ENCODE data around the gene NABP2. TPM values are rescaled to one million over a fixed set of nuclear protein-coding genes. Genes with fewer than 3 reads are reported as not detected.
A peak's percentile ranks its signal among the peaks of the same experiment; 100 is the strongest.

The NABP2 gene
- polyA plus RNA-seq, 1 of the 3 experiments (the other 2 are of a cell fraction): 49.3 TPM

DNA sequence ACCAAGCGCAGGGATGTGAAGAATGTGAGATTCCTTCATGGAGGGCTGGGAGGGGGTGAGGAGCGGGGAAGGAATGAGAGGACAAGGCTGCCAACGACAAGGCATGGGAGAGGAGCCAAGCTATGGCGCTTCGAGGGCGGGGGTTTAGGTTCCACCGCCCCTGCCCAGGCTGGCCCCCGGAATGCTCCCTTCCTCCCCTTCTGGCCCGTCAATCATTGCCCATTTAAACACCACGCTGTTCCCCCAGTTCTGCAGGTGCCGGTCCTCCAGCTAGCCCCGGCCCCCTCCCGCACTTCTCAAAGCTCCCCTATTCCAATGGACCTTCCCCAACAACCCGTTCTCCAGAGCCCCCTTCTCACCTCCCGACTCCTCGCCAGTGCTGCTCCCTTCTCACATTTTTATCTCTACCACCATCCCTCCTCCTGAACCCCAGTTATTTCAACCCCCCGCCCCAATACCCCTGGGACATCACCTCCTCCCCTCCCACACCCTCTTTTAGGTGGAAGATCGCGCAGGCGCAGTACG lies 2.8 kb upstream of the NABP2 start (continued):
- TF ChIP-seq YY1 (IDR thresholded peaks at IDR 0.05; ENCODE audit: low read depth) (0 out of 2 replicates have a peak, but pooled peaks have one; percentile 39), MXI1 (IDR thresholded peaks at IDR 0.05; ENCODE audit: low read depth, low read length) (no peak)

DNA sequence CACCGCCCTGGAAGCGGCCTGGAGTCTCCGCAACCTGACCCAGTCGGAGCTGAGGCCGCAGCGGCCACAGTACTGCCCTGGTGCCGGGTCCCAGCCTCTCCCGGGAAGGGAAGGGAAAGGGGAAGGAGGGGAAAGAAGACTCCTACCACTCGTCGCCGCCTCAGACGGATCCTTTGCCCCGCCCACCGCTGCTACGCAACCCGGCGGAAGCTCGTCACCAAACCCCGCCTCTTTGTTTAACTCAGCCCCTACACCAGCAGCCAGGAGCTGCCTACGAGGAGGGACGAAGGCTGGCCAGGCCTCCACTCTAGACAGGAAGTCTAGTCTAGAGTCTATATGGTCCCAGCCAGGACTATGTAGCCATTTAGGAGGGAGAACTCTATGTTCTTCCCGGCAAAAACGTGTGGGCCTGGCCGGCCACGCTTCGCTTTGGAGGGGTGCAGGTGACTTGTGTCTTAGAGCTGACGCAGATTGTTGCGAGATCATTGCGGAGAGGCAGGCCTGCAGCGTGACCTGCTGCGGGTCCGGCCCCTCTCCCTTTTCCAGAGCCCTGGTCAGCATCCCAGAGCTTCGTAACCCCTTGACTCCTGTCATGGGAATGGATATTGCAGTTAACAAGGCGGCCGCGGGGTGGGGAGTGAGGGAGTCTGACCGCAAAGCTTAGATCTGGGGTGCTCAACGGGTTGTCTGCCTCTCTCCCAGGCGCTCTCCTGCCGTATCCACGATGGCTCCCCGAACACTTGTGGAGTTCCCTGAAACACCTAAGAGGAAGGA lies 2.2 kb upstream of the NABP2 start, which contains the start of gene RNF41:
RNF41 (minus strand) TSS at position 166 of the 774 bp plus-strand sequence. CDS start 7,875 bp downstream, outside the sequence.
- Histone ChIP-seq H3K4me3 (ENCODE audit: low read depth in 2 of 2, low read length in 1 of 2) (peak within 1 kb of the TSS; percentile 71 to 85), H3K9me2 (no peaks in the 10 kb centered on the region), H3K36me3 (replicated peaks in 1 of 2; ENCODE audit: control insufficient read depth in 1 of 2, insufficient read depth in 2 of 2, low read length in 1 of 2) (no peaks in the 10 kb centered on the region), H3K4me1 (ENCODE audit: control insufficient read depth in 1 of 2, insufficient read depth in 2 of 2, low read depth in 1 of 2, low read length in 1 of 2) (peaks cover 13 to 22% of the 10 kb centered on the region in 2 experiments; a peak in 2 of 4 replicates), H3K27ac (ENCODE audit: low read depth in 2 of 2, low read length in 1 of 2) (peak within 1 kb of the TSS; percentile 93 to 98), H4K20me1 (ENCODE audit: insufficient read depth) (no peaks in the 10 kb centered on the region), H3K79me2 (ENCODE audit: insufficient read depth) (peaks cover 41% of the 10 kb centered on the region), H2AFZ (ENCODE audit: low read depth) (peak within 1 kb of the TSS; percentile 61; the same call in 1 of the 2 replicates), H3K9me3 (no peaks in the 10 kb centered on the region), H3F3A (replicated peaks; ENCODE audit: insufficient read depth) (peaks cover 24% of the 10 kb centered on the region), H3K9ac (peak within 1 kb of the TSS; percentile 96), H3K27me3 (ENCODE audit: insufficient read depth) (no peaks in the 10 kb centered on the region), H3K4me2 (peak within 1 kb of the TSS; percentile 80)
- peak; percentile 96 for DNase-seq
- WGBS (ENCODE audit: low lambda C conversion rate): 11% methylated on average over 34 of the region's 42 CpGs
- CTCF ChIA-PET: interaction anchor here (0.6 to 4.1 kb wide), 29 partner anchors 9 to 887 kb away, joined by 3 to 47 read pairs (median 5); partner anchors contain the start of genes ANKRD52, COQ10A, ESYT1 and MYL6B
- TF ChIP-seq, protein P1, sequence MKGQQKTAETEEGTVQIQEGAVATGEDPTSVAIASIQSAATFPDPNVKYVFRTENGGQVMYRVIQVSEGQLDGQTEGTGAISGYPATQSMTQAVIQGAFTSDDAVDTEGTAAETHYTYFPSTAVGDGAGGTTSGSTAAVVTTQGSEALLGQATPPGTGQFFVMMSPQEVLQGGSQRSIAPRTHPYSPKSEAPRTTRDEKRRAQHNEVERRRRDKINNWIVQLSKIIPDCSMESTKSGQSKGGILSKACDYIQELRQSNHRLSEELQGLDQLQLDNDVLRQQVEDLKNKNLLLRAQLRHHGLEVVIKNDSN (IDR thresholded peaks at IDR 0.05; ENCODE audit: borderline replicate concordance, low read depth): no peak
- TF ChIP-seq, protein P2, sequence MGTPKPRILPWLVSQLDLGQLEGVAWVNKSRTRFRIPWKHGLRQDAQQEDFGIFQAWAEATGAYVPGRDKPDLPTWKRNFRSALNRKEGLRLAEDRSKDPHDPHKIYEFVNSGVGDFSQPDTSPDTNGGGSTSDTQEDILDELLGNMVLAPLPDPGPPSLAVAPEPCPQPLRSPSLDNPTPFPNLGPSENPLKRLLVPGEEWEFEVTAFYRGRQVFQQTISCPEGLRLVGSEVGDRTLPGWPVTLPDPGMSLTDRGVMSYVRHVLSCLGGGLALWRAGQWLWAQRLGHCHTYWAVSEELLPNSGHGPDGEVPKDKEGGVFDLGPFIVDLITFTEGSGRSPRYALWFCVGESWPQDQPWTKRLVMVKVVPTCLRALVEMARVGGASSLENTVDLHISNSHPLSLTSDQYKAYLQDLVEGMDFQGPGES (IDR thresholded peaks at IDR 0.05; ENCODE audit: low read depth, low read length): no peak
- TF ChIP-seq POLR2AphosphoS5 (IDR thresholded peaks at IDR 0.05; ENCODE audit: low read depth, low read length) (peak; percentile 96), FOSL2 (IDR thresholded peaks at IDR 0.05; ENCODE audit: borderline replicate concordance, low read depth) (no peak), GABPA (IDR thresholded peaks at IDR 0.05; ENCODE audit: low read depth) (peak; percentile 79), NFIC (IDR thresholded peaks at IDR 0.05; ENCODE audit: borderline replicate concordance) (no peak), TAF1 (IDR thresholded peaks at IDR 0.05; ENCODE audit: borderline replicate concordance, low read depth, low read length) (peak; percentile 87), ELF1 (IDR thresholded peaks at IDR 0.05) (peak; percentile 66), RCOR1 (IDR thresholded peaks at IDR 0.05; ENCODE audit: low read length) (no peak), CHD2 (IDR thresholded peaks at IDR 0.05; ENCODE audit: low read length, partially characterized antibody) (peak; percentile 63), SIN3A (IDR thresholded peaks at IDR 0.05; ENCODE audit: borderline replicate concordance, low read depth, low read length) (0 out of 2 replicates have a peak, but pooled peaks have one; percentile 77), NRF1 (IDR thresholded peaks at IDR 0.05; ENCODE audit: low read depth, low read length) (peak; percentile 31; the same call in 1 of the 2 replicates), YY1 (IDR thresholded peaks at IDR 0.05; ENCODE audit: low read depth) (0 out of 2 replicates have a peak, but pooled peaks have one; percentile 22), RFX5 (IDR thresholded peaks at IDR 0.05; ENCODE audit: low read length) (peak; percentile 63; the same call in 1 of the 2 replicates), MXI1 (IDR thresholded peaks at IDR 0.05; ENCODE audit: low read depth, low read length) (peak; percentile 91), MEF2A (IDR thresholded peaks at IDR 0.05; ENCODE audit: borderline replicate concordance, low read depth) (no peak)
- TF ChIP-seq, protein P3, sequence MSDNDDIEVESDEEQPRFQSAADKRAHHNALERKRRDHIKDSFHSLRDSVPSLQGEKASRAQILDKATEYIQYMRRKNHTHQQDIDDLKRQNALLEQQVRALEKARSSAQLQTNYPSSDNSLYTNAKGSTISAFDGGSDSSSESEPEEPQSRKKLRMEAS (IDR thresholded peaks at IDR 0.05; ENCODE audit: low read depth): peak; percentile 89
- TF ChIP-seq, protein P4, sequence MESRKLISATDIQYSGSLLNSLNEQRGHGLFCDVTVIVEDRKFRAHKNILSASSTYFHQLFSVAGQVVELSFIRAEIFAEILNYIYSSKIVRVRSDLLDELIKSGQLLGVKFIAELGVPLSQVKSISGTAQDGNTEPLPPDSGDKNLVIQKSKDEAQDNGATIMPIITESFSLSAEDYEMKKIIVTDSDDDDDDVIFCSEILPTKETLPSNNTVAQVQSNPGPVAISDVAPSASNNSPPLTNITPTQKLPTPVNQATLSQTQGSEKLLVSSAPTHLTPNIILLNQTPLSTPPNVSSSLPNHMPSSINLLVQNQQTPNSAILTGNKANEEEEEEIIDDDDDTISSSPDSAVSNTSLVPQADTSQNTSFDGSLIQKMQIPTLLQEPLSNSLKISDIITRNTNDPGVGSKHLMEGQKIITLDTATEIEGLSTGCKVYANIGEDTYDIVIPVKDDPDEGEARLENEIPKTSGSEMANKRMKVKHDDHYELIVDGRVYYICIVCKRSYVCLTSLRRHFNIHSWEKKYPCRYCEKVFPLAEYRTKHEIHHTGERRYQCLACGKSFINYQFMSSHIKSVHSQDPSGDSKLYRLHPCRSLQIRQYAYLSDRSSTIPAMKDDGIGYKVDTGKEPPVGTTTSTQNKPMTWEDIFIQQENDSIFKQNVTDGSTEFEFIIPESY (IDR thresholded peaks at IDR 0.05; ENCODE audit: borderline replicate concordance, low read depth): 0 out of 2 replicates have a peak, but pooled peaks have one; percentile 34
- TF ChIP-seq, protein P5, sequence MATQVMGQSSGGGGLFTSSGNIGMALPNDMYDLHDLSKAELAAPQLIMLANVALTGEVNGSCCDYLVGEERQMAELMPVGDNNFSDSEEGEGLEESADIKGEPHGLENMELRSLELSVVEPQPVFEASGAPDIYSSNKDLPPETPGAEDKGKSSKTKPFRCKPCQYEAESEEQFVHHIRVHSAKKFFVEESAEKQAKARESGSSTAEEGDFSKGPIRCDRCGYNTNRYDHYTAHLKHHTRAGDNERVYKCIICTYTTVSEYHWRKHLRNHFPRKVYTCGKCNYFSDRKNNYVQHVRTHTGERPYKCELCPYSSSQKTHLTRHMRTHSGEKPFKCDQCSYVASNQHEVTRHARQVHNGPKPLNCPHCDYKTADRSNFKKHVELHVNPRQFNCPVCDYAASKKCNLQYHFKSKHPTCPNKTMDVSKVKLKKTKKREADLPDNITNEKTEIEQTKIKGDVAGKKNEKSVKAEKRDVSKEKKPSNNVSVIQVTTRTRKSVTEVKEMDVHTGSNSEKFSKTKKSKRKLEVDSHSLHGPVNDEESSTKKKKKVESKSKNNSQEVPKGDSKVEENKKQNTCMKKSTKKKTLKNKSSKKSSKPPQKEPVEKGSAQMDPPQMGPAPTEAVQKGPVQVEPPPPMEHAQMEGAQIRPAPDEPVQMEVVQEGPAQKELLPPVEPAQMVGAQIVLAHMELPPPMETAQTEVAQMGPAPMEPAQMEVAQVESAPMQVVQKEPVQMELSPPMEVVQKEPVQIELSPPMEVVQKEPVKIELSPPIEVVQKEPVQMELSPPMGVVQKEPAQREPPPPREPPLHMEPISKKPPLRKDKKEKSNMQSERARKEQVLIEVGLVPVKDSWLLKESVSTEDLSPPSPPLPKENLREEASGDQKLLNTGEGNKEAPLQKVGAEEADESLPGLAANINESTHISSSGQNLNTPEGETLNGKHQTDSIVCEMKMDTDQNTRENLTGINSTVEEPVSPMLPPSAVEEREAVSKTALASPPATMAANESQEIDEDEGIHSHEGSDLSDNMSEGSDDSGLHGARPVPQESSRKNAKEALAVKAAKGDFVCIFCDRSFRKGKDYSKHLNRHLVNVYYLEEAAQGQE (IDR thresholded peaks at IDR 0.05; ENCODE audit: low read depth, low read length): no peak
- POLR2A ChIA-PET: interaction anchor here (0.5 to 3.0 kb wide), 18 partner anchors 10 to 1530 kb away, joined by 3 to 23 read pairs (median 6); partner anchors contain the start of genes ANKRD52, CDK4, CNPY2 and COQ10A

Measured in SK-N-SH (cell line).